Measurements from ENCODE around the gene CAPN8.

The CAPN8 gene

GRCh38 chr1:223665592-223666312 lies at the start of gene CAPN8:
CAPN8 (minus strand) TSS chr1:223665701; CDS start chr1:223665646, 55 bp downstream.
- no peak for DNase-seq (ENCODE audit: low spot score)

- peak; percentile 44 for DNase-seq (ENCODE audit: low spot score)
Measured at GRCh38 chr1:223714849-223715603, 49.5 kb upstream of the CAPN8 start.

GRCh38 chr1:223714421-223714724 lies 48.9 kb upstream of the CAPN8 start:
- no peak for DNase-seq (ENCODE audit: low spot score)

- no peak for DNase-seq (ENCODE audit: low spot score)
Measured at GRCh38 chr1:223713546-223714420, 48.3 kb upstream of the CAPN8 start.

GRCh38 chr1:223712850-223713474 lies 47.5 kb upstream of the CAPN8 start:
- peak; percentile 56 for DNase-seq (ENCODE audit: low spot score)

GRCh38 chr1:223712194-223712849 lies 46.8 kb upstream of the CAPN8 start, which contains the start of gene CAPN2:
CAPN2 (plus strand) TSS chr1:223712539; CDS start chr1:223712641, 102 bp downstream.
- peak; percentile 94 for DNase-seq (ENCODE audit: low spot score)

- DNase-seq (ENCODE audit: low spot score), result no peak
Measured at GRCh38 chr1:223711747-223712193, 46.3 kb upstream of the CAPN8 start.

- DNase-seq (ENCODE audit: low spot score), result no peak
Measured at GRCh38 chr1:223711173-223711572, 45.7 kb upstream of the CAPN8 start.

GRCh38 chr1:223710179-223711133 lies 45.0 kb upstream of the CAPN8 start:
- no peak for DNase-seq (ENCODE audit: low spot score)

- DNase-seq (ENCODE audit: low spot score), result no peak
Measured at GRCh38 chr1:223709598-223709997, 44.1 kb upstream of the CAPN8 start.

GRCh38 chr1:223708651-223709268 lies 43.3 kb upstream of the CAPN8 start:
- DNase-seq (ENCODE audit: low spot score), result no peak

- no peak for DNase-seq (ENCODE audit: low spot score)
Measured at GRCh38 chr1:223708001-223708359, 42.5 kb upstream of the CAPN8 start.

GRCh38 chr1:223707256-223708000 lies 41.9 kb upstream of the CAPN8 start:
- no peak for DNase-seq (ENCODE audit: low spot score)

- DNase-seq (ENCODE audit: low spot score), result no peak
Measured at GRCh38 chr1:223706077-223706973, 40.8 kb upstream of the CAPN8 start.

GRCh38 chr1:223704921-223705878 lies 39.7 kb upstream of the CAPN8 start:
- no peak for DNase-seq (ENCODE audit: low spot score)

GRCh38 chr1:223703668-223704013 lies 38.1 kb upstream of the CAPN8 start:
- no peak for DNase-seq (ENCODE audit: low spot score)
